Measurements from ENCODE around the gene FBXW5. TPM values are rescaled to one million over a fixed set of nuclear protein-coding genes. Genes with fewer than 3 reads are reported as not detected.

FBXW5 gene
- total RNA-seq, 1 experiment from 2014 or later = 70.5 TPM

- no peak for TF ChIP-seq ATF6 (CRISPR knock-in tag; IDR thresholded peaks at IDR 0.05)
- no peak for TF ChIP-seq MXD4 (CRISPR knock-in tag; IDR thresholded peaks at IDR 0.05; ENCODE audit: borderline replicate concordance)
- TF ChIP-seq ZNF423 (CRISPR knock-in tag; IDR thresholded peaks at IDR 0.05) = no peak
- TF ChIP-seq ATF1 (CRISPR knock-in tag; IDR thresholded peaks at IDR 0.05) = no peak
- no peak for TF ChIP-seq ZNF219 (CRISPR knock-in tag; IDR thresholded peaks at IDR 0.05; ENCODE audit: borderline replicate concordance)
- TF ChIP-seq ARID4B (CRISPR knock-in tag; IDR thresholded peaks at IDR 0.05; ENCODE audit: borderline replicate concordance) = no peak
These were observed 42.9 kb downstream of the FBXW5 start (continued) for GRCh38 chr9:136901516-136902258.

GRCh38 chr9:136900988-136901515 lies 43.5 kb downstream of the FBXW5 start:
- Mint-ChIP-seq H3K9me3 (no peaks in the 10 kb centered on the region), H3K27ac (0 out of 2 replicates have a peak overlapping the region, but pooled peaks have one; percentile 36), H3K27me3 (ENCODE audit: low read depth) (no peaks in the 10 kb centered on the region), H3K4me1 (no peaks in the 10 kb centered on the region), H3K4me3 (no peak overlapping the region), H3K36me3 (peaks cover 34% of the 10 kb centered on the region)
- no peak for ATAC-seq
- CTCF ChIA-PET = no interaction called here
- POLR2A ChIA-PET = no interaction called here
- no peak for TF ChIP-seq ZNF121 (CRISPR knock-in tag; IDR thresholded peaks at IDR 0.05)
- no peak for DNase-seq (ENCODE audit: low spot score)

- Mint-ChIP-seq H3K27ac (no peak overlapping the region), H3K36me3 (peaks cover 33% of the 10 kb centered on the region), H3K9me3 (no peaks in the 10 kb centered on the region), H3K4me3 (no peak overlapping the region), H3K27me3 (ENCODE audit: low read depth) (no peaks in the 10 kb centered on the region), H3K4me1 (no peaks in the 10 kb centered on the region)
- no peak for ATAC-seq
- ChIA-PET CTCF (no interaction called here), POLR2A (no interaction called here)
- DNase-seq (ENCODE audit: low spot score) = no peak
- no peak for TF ChIP-seq NR3C1 (CRISPR knock-in tag; conservative IDR thresholded peaks at IDR 0.05; ENCODE audit: low read depth)
- TF ChIP-seq JAZF1 (CRISPR knock-in tag; IDR thresholded peaks at IDR 0.05) = no peak
- TF ChIP-seq ZSCAN18 (CRISPR knock-in tag; IDR thresholded peaks at IDR 0.05) = no peak
- no peak for TF ChIP-seq HMGXB4 (CRISPR knock-in tag; IDR thresholded peaks at IDR 0.05)
- TF ChIP-seq ZNF138 (CRISPR knock-in tag; conservative IDR thresholded peaks at IDR 0.05) = no peak
- TF ChIP-seq ZNF263 (CRISPR knock-in tag; IDR thresholded peaks at IDR 0.05; ENCODE audit: low read depth) = no peak
- TF ChIP-seq CBFB (CRISPR knock-in tag; IDR thresholded peaks at IDR 0.05; ENCODE audit: low read depth) = no peak
- TF ChIP-seq ZNF121 (CRISPR knock-in tag; IDR thresholded peaks at IDR 0.05) = no peak
- no peak for TF ChIP-seq SMAD3 (CRISPR knock-in tag; IDR thresholded peaks at IDR 0.05; ENCODE audit: borderline replicate concordance)
- no peak for TF ChIP-seq OVOL2 (CRISPR knock-in tag; IDR thresholded peaks at IDR 0.05; ENCODE audit: borderline replicate concordance)
- no peak for TF ChIP-seq CREB1 (CRISPR knock-in tag; IDR thresholded peaks at IDR 0.05)
- no peak for TF ChIP-seq ZNF219 (CRISPR knock-in tag; IDR thresholded peaks at IDR 0.05; ENCODE audit: borderline replicate concordance)
- no peak for TF ChIP-seq SMAD4 (CRISPR knock-in tag; IDR thresholded peaks at IDR 0.05)
- TF ChIP-seq MXD4 (CRISPR knock-in tag; IDR thresholded peaks at IDR 0.05; ENCODE audit: borderline replicate concordance) = no peak
- no peak for TF ChIP-seq USF1 (CRISPR knock-in tag; IDR thresholded peaks at IDR 0.05)
- no peak for TF ChIP-seq TCF7 (CRISPR knock-in tag; IDR thresholded peaks at IDR 0.05; ENCODE audit: low read depth)
- no peak for TF ChIP-seq ZNF423 (CRISPR knock-in tag; IDR thresholded peaks at IDR 0.05)
- no peak for TF ChIP-seq EMX1 (CRISPR knock-in tag; IDR thresholded peaks at IDR 0.05)
- no peak for TF ChIP-seq SOX15 (CRISPR knock-in tag; IDR thresholded peaks at IDR 0.05)
These were observed 44.0 kb downstream of the FBXW5 start for GRCh38 chr9:136900556-136900955.

Measured in WTC11 (cell line).